ENCODE results near the gene RGS6.
A peak's percentile ranks its signal among the peaks of the same experiment; 100 is the strongest.

Gene RGS6

DNA sequence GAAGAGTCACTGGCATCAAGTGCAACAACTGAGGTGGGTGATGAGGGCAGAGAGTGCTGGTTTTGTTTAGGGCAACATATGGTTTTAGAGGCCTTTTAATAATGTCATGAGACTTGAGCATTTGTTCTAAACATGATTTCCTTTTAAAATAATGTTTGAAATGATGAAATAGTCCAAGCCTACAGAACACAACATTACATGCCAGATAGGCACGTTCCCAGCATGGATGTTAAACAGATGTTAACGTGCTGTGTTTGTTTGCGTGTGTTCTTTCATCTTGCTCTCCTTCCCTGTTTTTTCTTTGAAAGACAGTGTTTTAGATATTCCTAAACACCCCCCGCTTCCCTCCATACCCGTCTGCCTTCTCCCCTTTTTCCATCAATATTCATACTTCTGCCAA, 82.3 kb downstream of the RGS6 start:
- DNase-seq (ENCODE audit: low spot score): no peak

DNA sequence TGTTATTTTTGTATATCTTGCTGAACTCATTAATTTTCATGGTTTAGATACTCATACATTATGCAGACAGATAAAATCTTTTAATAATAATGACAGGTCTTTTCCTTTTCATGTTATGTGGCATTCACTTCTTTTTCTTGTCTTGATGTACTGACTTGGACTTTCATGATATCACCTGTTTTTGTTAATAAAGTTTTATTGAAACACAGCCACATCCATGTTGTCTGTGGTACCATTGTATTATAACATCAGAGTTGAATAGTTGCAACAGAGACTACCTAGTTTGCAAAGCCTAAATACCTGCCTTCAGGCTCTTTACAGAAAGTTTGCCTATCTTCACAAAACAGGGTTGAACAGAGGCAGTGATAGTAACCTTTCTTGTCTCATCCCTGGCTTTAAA, 85.1 kb downstream of the RGS6 start:
- DNase-seq (ENCODE audit: low spot score): no peak

DNA sequence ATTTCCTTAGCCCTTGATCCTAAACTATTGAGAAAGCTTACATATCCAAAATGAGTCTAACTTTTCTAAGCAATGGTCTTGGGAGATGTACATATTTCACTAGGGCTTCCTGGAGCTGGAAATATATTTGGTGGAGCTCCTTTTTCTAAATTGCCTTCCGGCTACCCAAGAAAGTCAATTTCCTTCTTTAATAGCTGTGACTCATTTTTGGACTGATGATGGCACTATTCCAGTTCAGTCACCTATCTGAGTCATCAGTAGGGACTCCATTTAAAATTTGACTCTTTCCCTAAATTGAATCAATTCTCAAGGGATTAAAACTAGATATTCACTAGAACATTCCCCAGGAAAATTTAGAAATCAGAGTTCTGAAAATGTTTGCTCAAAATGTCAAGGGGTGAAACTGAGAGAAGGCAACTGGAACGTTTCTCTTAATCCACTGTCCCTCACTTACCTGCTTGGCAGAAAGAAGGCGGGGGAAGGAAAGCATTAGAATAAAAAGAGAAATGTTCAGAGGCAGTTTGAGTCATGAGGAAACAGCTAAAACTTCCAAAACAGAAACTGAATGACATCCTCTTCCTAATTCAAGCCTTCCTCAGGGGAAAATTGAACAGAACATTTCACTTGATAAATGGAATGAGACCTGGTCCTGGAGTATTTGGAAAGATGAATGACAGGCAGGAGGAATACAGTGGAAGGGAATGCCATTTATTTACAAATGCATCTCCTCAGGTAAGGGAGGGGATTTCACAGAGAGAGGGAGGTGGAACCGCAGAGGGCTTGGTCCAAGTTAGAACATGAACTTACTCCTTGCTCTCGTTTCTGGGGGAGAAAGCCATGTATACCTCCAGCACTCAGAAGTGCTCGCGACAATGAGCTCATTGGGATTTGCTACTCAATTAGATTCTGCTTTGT, 91.2 kb downstream of the RGS6 start:
- DNase-seq (ENCODE audit: low spot score): peak; percentile 81

DNA sequence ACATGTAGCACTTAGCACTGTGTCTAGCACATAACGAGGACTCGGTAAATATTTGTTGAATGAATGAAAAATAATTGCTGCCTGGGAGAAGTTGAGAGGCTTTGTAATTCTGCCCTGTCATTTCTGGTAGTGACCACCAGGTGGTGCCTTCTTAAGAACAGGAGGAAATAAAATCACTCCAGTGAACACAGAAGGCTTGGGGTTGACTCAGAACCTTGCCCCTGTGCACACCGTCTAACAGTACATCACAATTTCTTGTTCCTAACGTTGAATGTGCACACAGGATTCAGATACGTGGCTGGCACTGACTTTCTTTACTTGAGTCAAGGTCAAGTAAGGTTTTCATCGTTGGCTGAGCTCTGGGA, 91.8 kb downstream of the RGS6 start:
- DNase-seq (ENCODE audit: low spot score): peak; percentile 89

DNA sequence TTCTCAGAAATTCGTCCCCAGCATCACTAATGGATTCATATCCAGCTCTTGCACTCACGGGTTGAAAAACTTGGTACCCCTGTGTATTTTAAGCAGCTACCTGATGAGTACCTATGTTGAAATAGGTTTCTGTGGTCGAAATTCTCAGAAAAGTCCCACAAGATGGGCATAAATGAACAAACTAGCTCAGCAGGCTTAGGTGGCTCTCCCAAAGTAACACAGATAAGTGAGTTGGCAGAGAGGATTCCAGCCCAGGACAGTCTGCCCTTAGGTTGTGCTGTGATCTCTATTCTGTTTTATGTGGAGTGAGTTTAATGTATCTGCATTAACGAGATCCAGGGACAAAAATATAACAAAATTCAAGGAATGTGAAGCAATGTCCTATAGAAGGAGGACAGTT, 92.3 kb downstream of the RGS6 start:
- no peak for DNase-seq (ENCODE audit: low spot score)

DNA sequence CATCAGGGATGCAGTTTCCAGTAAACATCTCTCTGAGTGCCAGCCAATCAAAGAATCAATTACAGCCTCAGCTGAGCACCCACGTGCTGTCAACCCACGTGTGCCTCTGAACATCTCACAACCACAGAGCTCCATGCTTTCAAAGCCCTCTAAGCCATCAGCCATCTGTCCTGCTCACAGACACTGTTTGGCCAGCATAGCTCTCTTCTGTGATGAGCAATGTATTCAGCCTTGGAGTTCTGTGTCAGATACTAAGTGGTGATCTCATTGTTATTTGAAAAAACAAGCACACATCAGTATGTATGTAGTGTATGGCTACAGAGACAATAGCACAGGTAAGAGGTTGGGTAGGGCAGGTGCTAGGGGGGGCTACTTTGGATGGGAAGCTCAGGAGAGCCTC, 94.3 kb downstream of the RGS6 start:
- DNase-seq (ENCODE audit: low spot score): no peak

DNA sequence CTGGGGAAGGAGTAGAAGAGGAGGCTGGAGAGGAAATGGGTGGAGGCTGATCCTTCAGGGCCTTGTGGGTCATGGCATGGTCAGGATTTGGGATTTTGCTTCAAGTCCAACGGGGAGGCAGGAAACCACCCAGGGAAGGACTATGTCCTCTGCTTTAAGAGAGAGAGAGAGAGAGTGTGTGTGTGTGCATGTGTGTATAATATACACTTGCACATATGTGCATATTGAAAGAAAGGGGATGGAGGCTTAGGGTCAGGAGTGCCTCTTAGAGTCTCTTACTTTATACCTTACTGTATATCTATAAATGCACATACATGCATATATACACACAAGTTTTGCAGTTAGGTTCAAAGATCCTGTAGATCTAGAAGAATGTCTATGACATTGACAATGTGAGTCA, 94.8 kb downstream of the RGS6 start:
- DNase-seq (ENCODE audit: low spot score): no peak

DNA sequence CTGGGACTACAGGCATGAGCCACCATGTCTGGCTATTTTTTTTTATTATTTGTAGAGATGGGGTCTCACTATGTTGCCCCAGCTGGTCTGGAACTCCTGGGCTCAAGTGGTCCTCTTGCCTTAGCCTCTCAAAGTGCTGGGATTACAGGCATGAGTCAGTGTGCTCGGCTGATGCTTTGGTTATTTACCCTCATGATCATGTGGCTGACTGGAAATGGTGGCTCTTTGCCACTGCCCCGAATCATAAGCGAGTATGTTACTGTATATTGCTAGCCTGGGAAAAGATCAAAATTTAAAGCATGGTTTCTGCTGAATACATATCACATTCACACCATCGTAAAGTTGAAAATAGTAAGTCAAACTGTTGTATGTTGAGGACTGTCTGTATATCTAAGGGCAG, 101.1 kb downstream of the RGS6 start:
- no peak for DNase-seq (ENCODE audit: low spot score)

DNA sequence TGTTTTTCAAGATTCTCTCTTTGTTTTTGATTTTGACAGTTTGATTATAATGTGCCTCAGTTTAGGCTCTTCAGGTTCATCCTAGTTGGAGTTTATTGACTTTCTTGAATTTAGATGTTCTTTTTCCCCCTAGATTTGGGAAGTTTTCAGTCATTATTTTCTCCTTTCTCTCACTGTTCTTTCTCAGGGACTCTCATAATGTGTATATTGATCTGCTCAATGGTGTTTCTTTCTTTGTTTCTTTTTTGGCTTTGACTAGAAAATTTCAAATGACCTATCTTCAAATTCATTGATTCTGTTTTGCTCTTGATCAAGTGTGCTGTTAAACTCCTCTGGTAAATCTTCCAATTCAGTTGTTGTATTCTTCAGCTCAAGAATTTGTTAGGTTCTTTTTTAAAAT, 108.3 kb downstream of the RGS6 start:
- no peak for DNase-seq (ENCODE audit: low spot score)

DNA sequence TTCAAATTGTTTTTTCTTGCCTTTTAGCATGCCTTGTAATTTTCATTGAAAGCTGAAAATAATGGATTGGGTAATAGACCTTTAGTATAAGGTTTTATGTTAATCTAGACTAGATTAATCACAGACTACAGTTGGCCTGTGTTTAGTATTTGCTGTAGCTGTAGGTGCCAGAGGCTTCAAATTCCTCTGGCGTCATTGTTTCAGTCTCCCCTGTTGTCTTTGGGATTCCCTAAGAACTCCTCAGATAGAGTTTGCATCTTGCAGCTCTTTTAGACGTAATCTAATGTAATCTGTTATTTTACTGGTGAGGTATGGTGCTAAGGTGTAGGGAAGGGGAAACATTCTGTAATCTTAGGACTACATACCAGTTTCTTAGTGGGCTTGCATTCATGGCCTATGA, 113.0 kb downstream of the RGS6 start:
- no peak for DNase-seq (ENCODE audit: low spot score)

DNA sequence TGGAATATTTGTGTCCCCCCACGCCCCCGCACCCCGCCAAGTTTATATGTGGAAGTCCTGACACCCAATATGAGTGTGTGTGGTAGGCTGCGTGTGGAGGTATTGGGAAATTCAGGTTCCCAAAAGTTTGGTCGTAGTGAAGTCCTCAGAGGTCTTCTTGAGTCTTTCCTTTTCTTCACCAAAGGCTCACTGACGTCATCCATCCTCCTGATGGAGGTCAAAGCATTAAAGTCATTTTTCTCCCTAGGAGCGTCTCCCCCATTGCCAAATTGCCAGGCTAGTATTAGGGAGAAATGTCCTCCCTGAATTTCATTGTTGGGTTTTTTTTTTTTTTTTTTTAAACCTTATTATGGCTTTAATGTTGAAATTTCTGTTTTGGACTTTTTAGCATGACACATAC, 113.7 kb downstream of the RGS6 start:
- DNase-seq (ENCODE audit: low spot score): no peak

DNA sequence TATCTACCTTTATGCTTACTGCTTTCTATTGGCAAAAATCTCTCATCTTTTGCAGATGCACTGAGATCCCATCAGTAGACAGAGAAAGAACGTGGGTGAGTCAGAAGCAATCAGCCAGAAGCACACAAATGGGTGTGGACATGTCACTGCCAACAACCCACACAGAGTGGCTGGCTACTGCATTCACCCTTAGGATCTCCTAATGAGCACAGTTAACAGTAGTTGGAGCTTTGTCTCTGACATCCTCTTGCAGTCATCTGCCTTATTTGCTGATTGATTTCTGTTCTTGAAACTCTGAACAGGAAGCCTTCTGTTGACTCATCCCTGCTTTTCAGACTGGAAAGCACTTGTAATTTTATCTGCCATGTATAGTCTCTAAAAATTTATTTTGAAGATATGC, 117.2 kb downstream of the RGS6 start:
- peak; percentile 40 for DNase-seq (ENCODE audit: low spot score)

DNA sequence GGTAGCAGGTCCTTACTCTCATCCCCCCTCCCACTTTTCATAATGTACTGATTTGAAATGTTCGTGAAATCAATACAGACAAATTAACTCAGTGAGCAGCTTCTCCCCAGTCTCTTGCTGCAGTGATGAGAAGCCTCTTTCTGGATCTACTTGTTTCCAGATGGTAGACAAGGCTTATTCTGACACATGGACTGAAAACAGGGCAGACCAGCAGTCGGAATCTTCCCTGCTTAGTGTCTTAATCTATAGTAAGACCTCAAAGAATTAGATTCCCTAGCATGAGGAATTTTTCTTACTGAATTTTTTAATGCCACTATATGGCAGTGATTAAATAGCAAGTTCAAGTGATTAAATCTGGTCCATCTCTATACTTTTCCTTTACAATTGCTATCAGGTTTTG, 120.1 kb downstream of the RGS6 start:
- no peak for DNase-seq (ENCODE audit: low spot score)

DNA sequence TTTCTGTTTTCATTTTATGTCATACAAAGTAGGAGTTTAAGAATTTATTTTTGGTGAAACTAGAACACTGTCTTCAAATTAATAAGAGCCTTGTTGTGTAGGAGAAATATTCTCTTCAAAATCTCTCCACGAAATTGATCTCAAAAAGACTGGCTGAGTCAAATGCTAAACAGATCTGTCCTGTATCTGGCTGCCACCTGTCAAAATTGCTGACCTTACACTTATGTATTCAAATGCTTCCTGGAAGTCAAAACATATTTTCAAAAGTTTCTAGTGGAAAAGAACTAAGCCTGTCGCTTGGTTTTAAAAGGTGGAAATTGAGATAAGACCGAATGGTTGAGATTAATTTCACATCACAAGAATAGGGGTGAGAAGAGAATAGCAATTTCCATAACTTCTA, 121.4 kb downstream of the RGS6 start:
- DNase-seq (ENCODE audit: low spot score): no peak

DNA sequence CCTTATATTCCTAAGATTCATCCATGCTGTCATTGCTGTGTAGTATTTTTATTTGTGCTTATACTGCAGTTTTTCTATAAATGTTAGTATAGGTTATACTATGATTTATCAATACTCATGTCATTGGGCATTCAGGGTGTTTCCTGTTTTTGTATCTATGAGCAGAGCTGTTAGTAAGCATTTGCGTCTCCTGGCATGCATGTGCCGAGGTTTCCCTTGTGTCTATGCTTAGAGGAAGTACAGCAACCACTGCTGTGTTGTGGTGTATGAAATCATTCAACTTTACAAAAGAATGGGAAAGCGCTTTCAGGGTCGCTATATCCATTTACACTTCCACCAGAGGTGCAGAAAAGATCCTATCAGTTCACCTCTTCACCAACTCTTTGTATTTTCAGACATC, 122.7 kb downstream of the RGS6 start:
- no peak for DNase-seq (ENCODE audit: low spot score)

DNA sequence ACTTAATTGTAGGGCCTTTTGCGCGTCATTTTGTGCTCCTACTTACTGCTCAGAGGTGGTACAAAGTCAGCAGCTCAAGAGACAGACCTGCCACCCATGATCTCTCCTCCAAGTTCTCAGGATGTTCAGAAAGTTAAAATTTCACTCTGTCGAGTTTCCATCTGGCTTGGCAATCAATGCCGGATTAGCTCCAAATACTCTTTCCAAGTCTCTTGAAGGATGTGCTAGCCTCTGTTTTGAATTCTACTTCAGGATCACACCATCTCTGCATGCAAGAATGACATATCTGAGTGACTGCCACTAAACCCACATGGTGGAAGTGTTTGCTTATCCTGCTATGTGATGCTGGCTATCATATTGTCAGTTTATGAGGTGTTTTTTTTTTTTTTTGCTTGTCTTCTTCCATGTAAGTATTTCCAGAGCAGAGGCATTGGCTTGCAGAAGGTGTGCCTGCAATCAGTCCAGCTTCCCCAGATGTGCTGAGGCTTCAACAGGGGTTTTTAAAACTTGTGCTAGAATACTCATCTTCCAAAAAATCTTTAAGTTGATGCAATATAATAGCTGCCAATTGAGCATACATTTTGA, 125.6 kb downstream of the RGS6 start:
- no peak for DNase-seq (ENCODE audit: low spot score)

DNA sequence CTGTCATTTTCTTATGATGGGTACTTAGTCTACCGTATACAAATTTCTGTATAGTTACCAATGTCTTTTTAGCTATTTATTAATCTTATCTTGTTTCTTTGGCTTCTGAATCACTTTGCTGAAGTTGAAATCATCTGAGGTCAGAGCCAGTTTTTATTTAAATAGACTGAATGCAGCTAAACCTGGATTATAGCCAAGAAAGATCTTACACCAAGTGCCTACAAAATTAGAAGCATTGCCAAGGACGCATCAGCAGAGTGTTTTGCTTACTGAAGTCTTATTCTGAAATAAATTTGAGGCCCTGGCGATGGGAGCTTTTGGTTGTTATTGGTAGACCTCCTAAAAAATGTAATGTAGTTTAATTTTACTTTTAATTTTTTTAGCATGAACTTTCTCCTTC, 128.2 kb downstream of the RGS6 start:
- no peak for DNase-seq (ENCODE audit: low spot score)

DNA sequence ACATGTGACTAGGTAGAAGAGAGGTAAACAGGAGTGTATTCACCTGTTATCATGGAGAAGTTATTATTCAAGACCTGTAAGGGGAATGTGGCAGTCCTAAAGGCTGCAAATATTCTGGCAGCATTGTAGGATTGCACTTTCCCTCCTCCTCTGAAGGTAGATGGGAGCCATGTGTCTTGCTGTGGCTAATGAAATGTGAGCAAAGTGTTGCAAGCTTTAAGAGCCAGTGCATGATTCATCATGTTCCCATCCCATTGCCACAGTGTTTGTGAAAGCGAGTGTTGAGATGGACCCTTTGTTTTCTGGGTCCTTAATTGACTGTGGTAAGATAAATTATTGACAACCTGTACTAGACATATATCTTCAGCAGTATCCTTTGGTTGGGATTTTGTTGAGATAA, 128.7 kb downstream of the RGS6 start:
- DNase-seq (ENCODE audit: low spot score): no peak

DNA sequence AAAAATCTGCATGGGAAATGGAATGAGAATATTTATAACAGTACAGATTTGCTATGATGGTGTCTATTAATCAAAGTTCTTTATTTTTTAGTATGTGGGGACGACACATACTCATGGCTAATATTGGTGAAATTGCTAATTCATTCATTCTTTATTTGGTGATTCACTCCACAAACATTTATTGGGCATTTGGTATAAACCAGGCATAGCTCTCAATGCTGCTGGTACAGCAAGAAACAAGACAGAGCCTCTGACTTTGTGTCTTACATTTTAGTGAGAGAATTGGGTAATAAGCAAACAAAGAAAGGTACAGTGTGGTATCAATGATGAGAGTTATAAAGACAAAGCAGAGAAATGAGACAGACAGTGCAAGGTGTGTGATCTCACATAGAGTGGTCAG, 129.5 kb downstream of the RGS6 start:
- no peak for DNase-seq (ENCODE audit: low spot score)

DNA sequence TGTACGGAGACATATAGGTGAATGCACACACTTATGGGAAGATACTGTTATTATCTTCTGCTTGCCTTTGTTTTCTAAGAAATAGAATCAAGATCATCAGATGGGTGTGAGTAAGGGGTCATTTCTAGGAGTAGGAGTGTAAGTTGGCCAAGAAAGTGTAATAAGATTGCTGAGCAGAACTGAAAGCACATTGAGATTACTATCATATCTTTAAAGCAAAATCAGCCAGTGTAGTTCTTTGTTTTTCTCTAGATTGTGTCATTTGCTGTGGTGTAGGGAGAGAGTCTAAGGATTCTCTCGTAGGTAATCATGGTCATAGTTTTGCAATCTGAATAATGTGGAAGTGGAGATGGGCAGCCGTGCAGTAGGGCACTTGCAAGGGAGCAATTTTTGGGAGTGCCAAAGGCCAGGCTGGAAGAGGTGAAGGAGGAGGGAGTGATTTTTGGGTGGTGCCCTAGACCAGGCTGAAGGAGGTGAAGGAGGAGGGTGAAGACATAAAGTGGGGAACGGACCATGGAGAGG, 131.6 kb downstream of the RGS6 start:
- no peak for DNase-seq (ENCODE audit: low spot score)

DNA sequence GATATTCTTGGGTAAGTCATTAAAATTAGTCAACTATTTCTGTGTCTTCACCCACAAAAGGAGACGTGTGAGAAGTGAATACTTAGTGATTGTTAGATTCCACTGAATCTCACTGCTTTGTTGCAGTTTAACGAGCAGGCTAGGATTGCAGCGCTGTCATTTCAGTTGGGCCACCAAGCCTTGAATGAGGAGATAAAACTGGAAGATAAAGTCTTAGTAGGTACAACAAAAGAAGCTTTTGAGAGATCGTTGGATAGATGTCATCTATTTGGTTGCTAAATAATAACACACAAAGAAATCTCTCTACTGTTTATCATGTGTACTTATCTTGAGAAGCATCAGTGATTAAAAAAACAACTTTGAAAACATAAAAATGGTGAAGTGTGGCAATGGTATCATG, 132.3 kb downstream of the RGS6 start:
- DNase-seq (ENCODE audit: low spot score): no peak

DNA sequence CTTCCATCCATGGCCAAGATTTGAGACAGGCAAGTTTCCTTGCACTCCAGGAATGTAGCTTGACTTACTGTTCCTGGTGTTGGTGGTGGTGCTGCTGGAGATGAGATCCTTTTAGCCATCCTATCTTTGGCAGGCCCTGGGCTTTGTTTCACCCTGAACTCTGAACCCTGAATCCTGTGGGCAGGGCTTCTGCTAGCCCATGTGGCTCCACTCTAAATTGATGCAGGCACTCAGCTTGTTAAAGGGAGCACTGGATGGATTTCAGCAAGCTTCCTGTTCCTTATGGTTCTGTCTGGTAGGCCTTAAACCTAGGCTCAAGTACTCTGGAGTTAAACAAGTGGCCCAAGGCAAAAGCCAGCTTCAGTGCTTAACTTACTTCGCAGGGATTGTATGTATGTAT, 138.2 kb downstream of the RGS6 start:
- DNase-seq (ENCODE audit: low spot score): no peak

DNA sequence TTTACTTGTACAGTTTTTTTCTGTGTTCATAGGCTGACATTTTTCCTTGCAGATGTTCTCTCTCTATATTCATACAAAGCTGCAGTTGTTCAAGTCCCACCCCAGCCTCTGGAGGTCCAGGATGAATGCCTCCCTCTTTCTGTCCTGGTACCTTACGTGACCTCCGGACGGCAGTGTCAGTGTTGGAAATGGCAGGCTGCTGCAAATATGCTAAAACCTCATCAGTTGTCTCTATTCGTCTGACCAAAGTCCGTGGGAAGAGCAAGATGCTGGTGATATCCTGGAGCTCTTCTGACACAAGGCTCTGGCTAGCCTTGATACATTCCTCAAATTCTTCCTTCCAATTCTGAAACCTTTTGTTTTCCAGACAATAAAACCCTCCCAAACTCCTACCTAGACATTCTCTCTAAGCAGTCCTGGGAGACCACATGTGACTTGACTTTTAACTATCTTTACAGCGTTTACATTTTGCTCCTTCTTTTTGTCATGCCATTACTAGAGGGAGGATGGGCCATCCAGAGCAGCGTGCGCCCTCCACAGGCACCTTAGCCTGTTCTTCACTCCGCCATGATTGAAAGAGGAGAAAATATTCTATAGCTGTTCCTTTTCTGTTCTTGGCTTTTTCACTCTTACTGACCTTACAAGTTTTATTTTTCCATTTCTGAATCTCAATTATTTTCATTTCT, 143.6 kb downstream of the RGS6 start:
- no peak for DNase-seq (ENCODE audit: low spot score)

All from kidney tubule cell (primary cell).